GM12878 (cell line): ENCODE measurements around the gene IFITM2. TPM values are rescaled to one million over a fixed set of nuclear protein-coding genes. Genes with fewer than 3 reads are reported as not detected.
A peak's percentile ranks its signal among the peaks of the same experiment; 100 is the strongest.
"Not testable (repeated sequence)": the region's sequence is repeated elsewhere in the genome, so short reads cannot be mapped to it uniquely, and the experiment has no call there.

Experiments used
- ATAC-seq: fragments of 200-7000 bp; cut with Tn5 transposase; 3 replicates; pipeline ENCODE4 v1.9.1; 2020; ENCODE audit warnings: mild to moderate bottlenecking, moderate library complexity
- BruUV-seq: library from RNA; stranded (reverse); fragments of 400-500 nt; replicated peaks from 2 replicates; lab custom pipeline; 2021; lab: Mats Ljungman, UMichigan
- CTCF ChIA-PET: fragments of 300-600 bp; sonication (Branson Sonifier 250); formaldehyde crosslinking; extraction: SDS; loops from one replicate; lab custom pipeline; 2021; ENCODE audit warnings: inconsistent platforms; lab: Yijun Ruan, JAX
- POLR2A ChIA-PET: fragments of 350-600 bp; formaldehyde crosslinking; extraction: SDS; loops from one replicate; lab custom pipeline; 2021; ENCODE audit warnings: inconsistent platforms; lab: Charles Lee
- RAD21 ChIA-PET: fragments of 300-600 bp; sonication (Branson Sonifier 250); formaldehyde crosslinking; loops from one replicate; lab custom pipeline; 2023; ENCODE audit warnings: antibody characterized with exemption; ENCODE audit not compliant: unreplicated experiment; lab: Charles Lee
- SMC1A ChIA-PET: fragments of 300-600 bp; sonication (Branson Sonifier 250); formaldehyde crosslinking; loops from one replicate; lab custom pipeline; 2023; ENCODE audit not compliant: unreplicated experiment, uncharacterized antibody; lab: Charles Lee
- DNase-seq: peaks from one replicate; pipeline ENCODE4 v3.0.0-alpha.2; 2011; ENCODE audit warnings: low read depth, low spot score
- FAIRE-seq: peaks from 3 replicates; lab custom pipeline; 2011; peaks lifted over from hg19 to GRCh38; lab: Jason Lieb, UNC
- H2AFZ ChIP-seq: 2 replicates; pipeline ENCODE4 v1.6.0; 2011; ENCODE audit warnings: low read depth, low read length, control low read depth; ENCODE audit not compliant: control insufficient read depth
- H3K27ac ChIP-seq: 2 replicates; pipeline ENCODE4 v1.5.1; 2011; ENCODE audit warnings: control low read depth; ENCODE audit not compliant: control insufficient read depth, insufficient read depth
- H3K27me3 ChIP-seq, 2 experiments: replicated peaks in 1 of 2; 2 replicates each; pipeline versions ENCODE4 v1.6.0 to v1.6.1; 2011; ENCODE audit warnings: low read length in 1 of 2; ENCODE audit not compliant: control insufficient read depth in 2 of 2, insufficient read depth in 2 of 2
- H3K36me3 ChIP-seq, 2 experiments: 2 replicates each; pipeline ENCODE4 v1.5.1; 2011; ENCODE audit warnings: low read length in 1 of 2; ENCODE audit not compliant: control insufficient read depth in 2 of 2, insufficient read depth in 2 of 2
- H3K4me1 ChIP-seq: 2 replicates; pipeline ENCODE4 v1.6.1; 2011; ENCODE audit warnings: mild to moderate bottlenecking, low read length, moderate library complexity, mixed read lengths; ENCODE audit not compliant: control insufficient read depth, insufficient read depth
- H3K4me2 ChIP-seq: 2 replicates; pipeline ENCODE4 v1.6.0; 2011; ENCODE audit warnings: control low read depth; ENCODE audit not compliant: control insufficient read depth, insufficient read depth
- H3K4me3 ChIP-seq: fragments of 200-600 bp; sonication (generic); 2 replicates; pipeline ENCODE4 v1.5.1; 2016
- H3K79me2 ChIP-seq: 2 replicates; pipeline ENCODE4 v1.6.0; 2011; ENCODE audit warnings: low read length; ENCODE audit not compliant: control insufficient read depth, insufficient read depth
- H3K9ac ChIP-seq: 2 replicates; pipeline ENCODE4 v1.8.0; 2011; ENCODE audit warnings: low read length, control low read depth, mixed read lengths; ENCODE audit not compliant: control insufficient read depth, insufficient read depth
- H3K9me3 ChIP-seq: replicated peaks from 3 replicates; pipeline ENCODE4 v1.5.1; 2011; ENCODE audit warnings: mild to moderate bottlenecking, low read length; ENCODE audit not compliant: control insufficient read depth, insufficient read depth
- H4K20me1 ChIP-seq: 2 replicates; pipeline ENCODE4 v1.6.0; 2011; ENCODE audit not compliant: control insufficient read depth, insufficient read depth
- BACH1 ChIP-seq: fragments of 450-650 bp; IDR thresholded peaks from 2 replicates; pipeline ENCODE4 v1.6.1; 2017; ENCODE audit warnings: mild to moderate bottlenecking, borderline replicate concordance
- EZH2 ChIP-seq: IDR thresholded peaks from 2 replicates; pipeline ENCODE4 v1.6.1; 2012; ENCODE audit warnings: low read depth, mild to moderate bottlenecking, control low read depth, inconsistent platforms, low read length, borderline replicate concordance; ENCODE audit not compliant: control insufficient read depth
- JUNB ChIP-seq: IDR thresholded peaks from 2 replicates; pipeline ENCODE4 v1.6.1; 2016; ENCODE audit warnings: antibody characterized with exemption, mild to moderate bottlenecking
- NRF1 ChIP-seq: conservative IDR thresholded peaks from 2 replicates; pipeline ENCODE4 v1.6.1; 2011; ENCODE audit warnings: mild to moderate bottlenecking, low read depth, low read length, improper control_type of control experiment
- PAX5 ChIP-seq: IDR thresholded peaks from 2 replicates; pipeline ENCODE4 v1.6.1; 2011; ENCODE audit warnings: low read depth, low read length, borderline replicate concordance
- RB1 ChIP-seq: fragments of 450-650 bp; formaldehyde crosslinking; IDR thresholded peaks from 2 replicates; pipeline ENCODE4 v1.6.1; 2017; ENCODE audit warnings: mild to moderate bottlenecking, borderline replicate concordance
- RFX5 ChIP-seq: IDR thresholded peaks from 2 replicates; pipeline ENCODE4 v1.6.1; 2011; ENCODE audit warnings: low read depth, low read length, improper control_type of control experiment
- SUZ12 ChIP-seq: fragments of 200-600 bp; sonication (generic); IDR thresholded peaks from one replicate; pipeline ENCODE4 v1.6.1; 2018; ENCODE audit warnings: antibody characterized with exemption, mild to moderate bottlenecking; ENCODE audit not compliant: unreplicated experiment
- ZNF207 ChIP-seq: fragments of 450-650 bp; IDR thresholded peaks from 2 replicates; pipeline ENCODE4 v1.6.1; 2014; ENCODE audit warnings: antibody characterized with exemption, mild to moderate bottlenecking, borderline replicate concordance
- WGBS: methylation state at CpG from one replicate; pipeline ENCODE4 v1.1.6; 2016; ENCODE audit warnings: low lambda C conversion rate; ENCODE audit not compliant: insufficient replicate concordance, insufficient coverage; ENCODE audit errors: missing lambda C conversion rate; 5-methylcytosine and 5-hydroxymethylcytosine counted together
- in situ Hi-C: fragments of 300-500 bp; cut with MboI; formaldehyde crosslinking; loops from 9 replicates; pipeline ENCODE4 v1.14.3; 2018; ENCODE audit warnings: mixed read lengths
- intact Hi-C: fragments of 100-400 bp; cut with micrococcal nuclease; formaldehyde crosslinking; loops from one replicate; pipeline ENCODE4 v1.14.2; 2022; ENCODE audit not compliant: unreplicated experiment
- polyA plus RNA-seq, 11 experiments: library from polyadenylated mRNA; depleted of rRNA in 4 of 11; unstranded in 6 of 11; stranded (reverse) in 5 of 11; fragments of >200 nt; fragmentation: Nextera tagmentation in 4 of 11; fragmentation: Illumina TruSeq in 1 of 11; extraction: Ambion mirVana in 4 of 11; extraction: Trizol in 1 of 11; gene quantifications; 1 replicate in 1 of 11; 2 replicates in 10 of 11; pipeline versions ENCODE4 v1.2.1 to v1.2.3, GENCODE V29; 2011 to 2016; ENCODE audit warnings: inconsistent platforms in 2 of 11, missing spikeins in 2 of 11, low read depth in 1 of 11
- total RNA-seq, 4 experiments: library from RNA; depleted of rRNA in 3 of 4; stranded (reverse); fragments of >200 nt in 3 of 4; fragmentation: Illumina TruSeq in 1 of 4; extraction: Trizol in 1 of 4; gene quantifications; 2 replicates each; pipeline versions ENCODE4 v1.2.1 to v1.2.3, GENCODE V29; 2013 to 2021

IFITM2 gene
- total and polyA plus RNA-seq, 10 of the 15 experiments (the other 5 are each of a cell fraction or from before 2014, with no cell fraction given): 116 to 3,672 (median 724) TPM

DNA sequence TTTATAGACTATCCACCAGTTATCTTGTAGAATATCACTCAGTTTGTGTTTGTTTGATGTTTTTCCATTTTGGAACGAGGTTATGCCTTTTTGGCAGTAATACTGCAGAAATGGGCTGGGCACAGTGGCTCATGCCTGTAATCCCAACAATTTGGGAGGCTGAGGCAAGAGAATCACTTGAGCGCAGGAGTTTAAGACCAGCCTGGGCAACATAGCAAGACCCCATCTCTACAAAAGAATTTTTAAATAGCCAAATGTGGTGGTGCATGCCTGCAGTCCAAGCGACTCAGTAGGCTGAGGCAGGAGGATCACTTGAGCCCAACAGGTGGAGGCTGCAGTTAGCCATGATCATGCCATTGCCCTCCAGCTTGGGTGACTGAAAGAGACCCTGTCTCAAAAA lies 38.9 kb downstream of the IFITM2 start:
- TF ChIP-seq BACH1: no peak
- TF ChIP-seq SUZ12: no peak
- no peak for TF ChIP-seq RB1
- TF ChIP-seq NRF1: no peak
- TF ChIP-seq PAX5: no peak
- TF ChIP-seq EZH2: no peak
- no peak for TF ChIP-seq ZNF207
- no peak for TF ChIP-seq RFX5
- TF ChIP-seq JUNB: no peak
- no peak overlapping the region for H3K9ac ChIP-seq
- no peak for ATAC-seq
- 65% methylated on average over 3 of the region's 3 CpGs for WGBS
- DNase-seq: no peak
- no peaks in the 10 kb centered on the region for H4K20me1 ChIP-seq
- intact Hi-C loops (no loop called here), in situ Hi-C loops (no loop called here)
- H3K27me3 ChIP-seq: no peaks in the 10 kb centered on the region
- no peak overlapping the region for H3K27ac ChIP-seq
- no peaks in the 10 kb centered on the region for H3K36me3 ChIP-seq
- no peak overlapping the region for H3K4me3 ChIP-seq
- ChIA-PET SMC1A (interaction anchor here (2.7 kb wide), 1 partner anchor 16 kb away, joined by 13 read pairs; no protein-coding TSS in a partner anchor), POLR2A (interaction anchor here (0.6 to 5.9 kb wide), 3 partner anchors 15 to 39 kb away, joined by 4 to 67 read pairs (median 6); partner anchors contain the start of gene IFITM2), CTCF (interaction anchor here (2.6 kb wide), 1 partner anchor 17 kb away, joined by 9 read pairs; no protein-coding TSS in a partner anchor), RAD21 (no interaction called here)
- no peak for FAIRE-seq
- no peaks in the 10 kb centered on the region for H3K79me2 ChIP-seq
- BruUV-seq: no TSS peak
- H3K9me3 ChIP-seq: no peaks in the 10 kb centered on the region; the same call in 2 of the 3 replicates
- no peak overlapping the region for H2AFZ ChIP-seq
- H3K4me1 ChIP-seq: peaks cover 38% of the 10 kb centered on the region
- no peak overlapping the region for H3K4me2 ChIP-seq

DNA sequence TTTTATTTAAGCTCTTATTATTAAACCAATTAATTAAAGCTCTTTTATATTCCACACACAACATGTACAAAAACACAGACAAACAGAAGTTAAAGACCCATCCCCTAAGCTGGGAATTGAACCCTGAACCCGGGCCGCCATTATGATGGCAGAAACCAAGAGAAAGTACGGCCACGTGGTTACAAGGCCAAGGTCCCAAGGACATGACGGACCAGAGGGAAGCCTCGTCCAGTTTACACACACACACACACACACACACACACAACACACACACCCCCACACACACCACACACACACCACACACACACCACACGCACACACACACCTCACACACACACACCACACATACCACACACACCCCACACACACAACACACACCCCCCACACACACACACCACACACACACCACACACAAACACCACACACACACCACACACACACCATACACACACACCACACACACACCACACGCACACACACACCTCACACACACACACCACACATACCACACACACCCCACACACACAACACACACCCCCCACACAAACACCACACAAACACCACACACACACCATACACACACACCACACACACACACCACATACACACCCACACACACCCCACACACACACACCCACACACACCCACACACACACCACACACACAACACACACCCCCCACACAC lies 41.8 kb downstream of the IFITM2 start:
- FAIRE-seq, H3K4me3 ChIP-seq, DNase-seq, H3K36me3 ChIP-seq, H3K4me2 ChIP-seq, H3K9me3 ChIP-seq, H3K79me2 ChIP-seq, H3K9ac ChIP-seq, H4K20me1 ChIP-seq, H2AFZ ChIP-seq, H3K27me3 ChIP-seq, BruUV-seq, intact Hi-C loops, in situ Hi-C loops, ATAC-seq: not testable (repeated sequence)
- POLR2A ChIA-PET: interaction anchor here (0.9 to 5.9 kb wide), 7 partner anchors 10 to 142 kb away, joined by 3 to 67 read pairs (median 8); partner anchors contain the start of genes BET1L and RIC8A
- RAD21 ChIA-PET: interaction anchor here (1.0 to 2.7 kb wide), 7 partner anchors 10 to 82 kb away, joined by 4 to 20 read pairs (median 6); no protein-coding TSS in a partner anchor
- 85% methylated on average over 7 of the region's 8 CpGs for WGBS
- SMC1A ChIA-PET: interaction anchor here (1.0 to 2.6 kb wide), 9 partner anchors 10 to 44 kb away, joined by 3 to 29 read pairs (median 12); partner anchors contain the start of gene IFITM1
- Histone ChIP-seq H3K4me1 (peaks cover 52% of the 10 kb centered on the region), H3K27ac (peak overlapping the region; percentile 39; the same call in 1 of the 2 replicates)
- CTCF ChIA-PET: interaction anchor here (1.1 to 2.7 kb wide), 8 partner anchors 10 to 99 kb away, joined by 3 to 36 read pairs (median 8); partner anchors contain the start of gene IFITM2
